Stimulated activated memory B cell treated with anti-CD40 and anti-IgM and Interleukin-4, amounts not matched to agents 10 μg/mL and 1 μg/mL and 100 μg/mL, for 72 hours (primary cell): ENCODE data around the gene FETUB.
A peak's percentile ranks its signal among the peaks of the same experiment; 100 is the strongest.

Experiments used
- ATAC-seq: fragments of 150-1000 bp; cut with Tn5 transposase; 2 replicates; pipeline ENCODE4 v1.10.0; 2021
- H3K27ac Mint-ChIP-seq: one replicate; pipeline ENCODE4 v1.8.0; 2022; ENCODE audit warnings: mild to moderate bottlenecking, mixed read lengths
- H3K27me3 Mint-ChIP-seq: one replicate; pipeline ENCODE4 v1.8.0; 2022; ENCODE audit warnings: mixed read lengths
- H3K36me3 Mint-ChIP-seq: one replicate; pipeline ENCODE4 v1.8.0; 2022; ENCODE audit warnings: mixed read lengths
- H3K4me1 Mint-ChIP-seq: one replicate; pipeline ENCODE4 v1.8.0; 2022; ENCODE audit warnings: mixed read lengths
- H3K4me3 Mint-ChIP-seq: one replicate; pipeline ENCODE4 v1.8.0; 2022; ENCODE audit warnings: mild to moderate bottlenecking, moderate library complexity, mixed read lengths
- H3K9me3 Mint-ChIP-seq: one replicate; pipeline ENCODE4 v1.8.0; 2022; ENCODE audit warnings: mixed read lengths

Gene FETUB

GRCh38 chr3:186638259-186638658 is 1.9 kb upstream of the FETUB start:
- ATAC-seq, result no peak
- H3K4me1 Mint-ChIP-seq, result peaks cover 6% of the 10 kb centered on the region
- no peaks in the 10 kb centered on the region for H3K27me3 Mint-ChIP-seq
- peaks cover 4% of the 10 kb centered on the region for H3K9me3 Mint-ChIP-seq
- H3K27ac Mint-ChIP-seq, result no peak overlapping the region
- no peak overlapping the region for H3K4me3 Mint-ChIP-seq
- no peaks in the 10 kb centered on the region for H3K36me3 Mint-ChIP-seq

GRCh38 chr3:186640473-186640818 is 247 bp downstream of the FETUB start:
- H3K9me3 Mint-ChIP-seq, result peaks cover 4% of the 10 kb centered on the region
- H3K36me3 Mint-ChIP-seq, result no peaks in the 10 kb centered on the region
- no peak overlapping the region for H3K4me3 Mint-ChIP-seq
- peaks cover 6% of the 10 kb centered on the region for H3K4me1 Mint-ChIP-seq
- no peak for ATAC-seq
- no peaks in the 10 kb centered on the region for H3K27me3 Mint-ChIP-seq
- H3K27ac Mint-ChIP-seq, result no peak overlapping the region

GRCh38 chr3:186640929-186641328 is 730 bp downstream of the FETUB start:
- Mint-ChIP-seq H3K4me3 (no peak overlapping the region), H3K4me1 (peaks cover 6% of the 10 kb centered on the region), H3K9me3 (peaks cover 4% of the 10 kb centered on the region), H3K27me3 (no peaks in the 10 kb centered on the region), H3K27ac (no peak overlapping the region), H3K36me3 (no peaks in the 10 kb centered on the region)
- ATAC-seq, result no peak

- Mint-ChIP-seq H3K4me1 (peaks cover 6% of the 10 kb centered on the region), H3K36me3 (no peaks in the 10 kb centered on the region), H3K4me3 (no peak overlapping the region), H3K27ac (no peak overlapping the region), H3K9me3 (peaks cover 4% of the 10 kb centered on the region), H3K27me3 (no peaks in the 10 kb centered on the region)
- ATAC-seq, result no peak
Observed at GRCh38 chr3:186642014-186642413, 1.8 kb downstream of the FETUB start.

GRCh38 chr3:186643493-186643892 is 3.3 kb downstream of the FETUB start:
- Mint-ChIP-seq H3K4me1 (peaks cover 6% of the 10 kb centered on the region), H3K27ac (no peak overlapping the region), H3K36me3 (no peaks in the 10 kb centered on the region), H3K27me3 (no peaks in the 10 kb centered on the region), H3K9me3 (peaks cover 4% of the 10 kb centered on the region), H3K4me3 (no peak overlapping the region)
- ATAC-seq, result peak; percentile 53

GRCh38 chr3:186644683-186645082 is 4.5 kb downstream of the FETUB start:
- Mint-ChIP-seq H3K27me3 (no peaks in the 10 kb centered on the region), H3K4me1 (peaks cover 6% of the 10 kb centered on the region), H3K36me3 (no peaks in the 10 kb centered on the region), H3K4me3 (no peak overlapping the region), H3K27ac (no peak overlapping the region), H3K9me3 (no peaks in the 10 kb centered on the region)
- ATAC-seq, result no peak

GRCh38 chr3:186646106-186646505 is 5.9 kb downstream of the FETUB start:
- peaks cover 6% of the 10 kb centered on the region for H3K4me1 Mint-ChIP-seq
- no peak overlapping the region for H3K4me3 Mint-ChIP-seq
- no peaks in the 10 kb centered on the region for H3K27me3 Mint-ChIP-seq
- no peaks in the 10 kb centered on the region for H3K9me3 Mint-ChIP-seq
- ATAC-seq, result no peak
- no peaks in the 10 kb centered on the region for H3K36me3 Mint-ChIP-seq
- no peak overlapping the region for H3K27ac Mint-ChIP-seq

GRCh38 chr3:186646841-186647240 is 6.6 kb downstream of the FETUB start:
- Mint-ChIP-seq H3K4me1 (peaks cover 4% of the 10 kb centered on the region), H3K27me3 (no peaks in the 10 kb centered on the region), H3K9me3 (no peaks in the 10 kb centered on the region), H3K36me3 (no peaks in the 10 kb centered on the region), H3K4me3 (no peak overlapping the region), H3K27ac (no peak overlapping the region)
- no peak for ATAC-seq

GRCh38 chr3:186648851-186649250 is 8.7 kb downstream of the FETUB start:
- Mint-ChIP-seq H3K27me3 (no peaks in the 10 kb centered on the region), H3K4me3 (no peak overlapping the region), H3K4me1 (peaks cover 17% of the 10 kb centered on the region), H3K9me3 (no peaks in the 10 kb centered on the region), H3K36me3 (no peaks in the 10 kb centered on the region), H3K27ac (no peak overlapping the region)
- no peak for ATAC-seq

GRCh38 chr3:186651678-186652215 is 11.5 kb downstream of the FETUB start:
- Mint-ChIP-seq H3K4me3 (no peak overlapping the region), H3K9me3 (no peaks in the 10 kb centered on the region), H3K27me3 (no peaks in the 10 kb centered on the region), H3K4me1 (peaks cover 18% of the 10 kb centered on the region), H3K36me3 (no peaks in the 10 kb centered on the region), H3K27ac (peak overlapping the region; percentile 84)
- no peak for ATAC-seq

- peak; percentile 98 for ATAC-seq
Observed at GRCh38 chr3:186653080-186653707, 13.0 kb downstream of the FETUB start.

GRCh38 chr3:186653984-186654383 is 13.8 kb downstream of the FETUB start:
- no peak overlapping the region for H3K4me3 Mint-ChIP-seq
- no peaks in the 10 kb centered on the region for H3K9me3 Mint-ChIP-seq
- no peaks in the 10 kb centered on the region for H3K36me3 Mint-ChIP-seq
- no peak for ATAC-seq
- peak overlapping the region; percentile 84 for H3K27ac Mint-ChIP-seq
- peaks cover 18% of the 10 kb centered on the region for H3K4me1 Mint-ChIP-seq
- no peaks in the 10 kb centered on the region for H3K27me3 Mint-ChIP-seq

More at GRCh38 chr3:186653080-186653707, 13.0 kb downstream of the FETUB start:
- H3K36me3 Mint-ChIP-seq, result no peaks in the 10 kb centered on the region
- H3K27ac Mint-ChIP-seq, result peak overlapping the region; percentile 84
- peaks cover 18% of the 10 kb centered on the region for H3K4me1 Mint-ChIP-seq
- peak overlapping the region; percentile 39 for H3K4me3 Mint-ChIP-seq
- H3K27me3 Mint-ChIP-seq, result no peaks in the 10 kb centered on the region
- no peaks in the 10 kb centered on the region for H3K9me3 Mint-ChIP-seq

- no peak for ATAC-seq
- no peaks in the 10 kb centered on the region for H3K36me3 Mint-ChIP-seq
- H3K4me1 Mint-ChIP-seq, result no peaks in the 10 kb centered on the region
- H3K4me3 Mint-ChIP-seq, result no peak overlapping the region
- H3K9me3 Mint-ChIP-seq, result no peaks in the 10 kb centered on the region
- H3K27me3 Mint-ChIP-seq, result peaks cover 13% of the 10 kb centered on the region
- H3K27ac Mint-ChIP-seq, result no peak overlapping the region
Observed at GRCh38 chr3:186663361-186664118, 23.3 kb downstream of the FETUB start.

- Mint-ChIP-seq H3K4me1 (no peaks in the 10 kb centered on the region), H3K9me3 (no peaks in the 10 kb centered on the region), H3K27ac (no peak overlapping the region), H3K4me3 (no peak overlapping the region), H3K36me3 (no peaks in the 10 kb centered on the region), H3K27me3 (peaks cover 13% of the 10 kb centered on the region)
- no peak for ATAC-seq
Observed at GRCh38 chr3:186664119-186664495, 23.9 kb downstream of the FETUB start.

- no peak overlapping the region for H3K27ac Mint-ChIP-seq
- H3K36me3 Mint-ChIP-seq, result no peaks in the 10 kb centered on the region
- no peak overlapping the region for H3K4me3 Mint-ChIP-seq
- no peaks in the 10 kb centered on the region for H3K4me1 Mint-ChIP-seq
- no peaks in the 10 kb centered on the region for H3K9me3 Mint-ChIP-seq
- peaks cover 13% of the 10 kb centered on the region for H3K27me3 Mint-ChIP-seq
- no peak for ATAC-seq
Observed at GRCh38 chr3:186664506-186664905, 24.3 kb downstream of the FETUB start.

GRCh38 chr3:186665625-186666188 is 25.5 kb downstream of the FETUB start, which contains the start of gene HRG:
Gene HRG (plus strand): TSS chr3:186666014. CDS start chr3:186666032, 18 bp downstream.
- no peak for ATAC-seq
- Mint-ChIP-seq H3K9me3 (no peaks in the 10 kb centered on the region), H3K4me3 (no peak within 1 kb of the TSS)

More at GRCh38 chr3:186665625-186666188, 25.5 kb downstream of the FETUB start, which contains the start of gene HRG:
- Mint-ChIP-seq H3K36me3 (no peaks in the 10 kb centered on the region), H3K27ac (no peak within 1 kb of the TSS), H3K4me1 (no peaks in the 10 kb centered on the region), H3K27me3 (peaks cover 13% of the 10 kb centered on the region)
